ENCODE data around the gene SLC1A4. TPM values are rescaled to one million over a fixed set of nuclear protein-coding genes. Genes with fewer than 3 reads are reported as not detected.
"Not testable (repeated sequence)": the region's sequence is repeated elsewhere in the genome, so short reads cannot be mapped to it uniquely, and the experiment has no call there.

The SLC1A4 gene
- total RNA-seq, 4 donors from 2014 or later, result 4.6 to 6.9 (median 5.4) TPM

- no peaks in the 10 kb centered on the region for H3K27me3 ChIP-seq
- intact Hi-C loops (cut with DNase I), result no loop called here
- H3K27ac ChIP-seq, result no peak overlapping the region
- no peaks in the 10 kb centered on the region for H3K9me3 ChIP-seq
- no peak for TF ChIP-seq CTCF (IDR thresholded peaks at IDR 0.05)
- TF ChIP-seq POLR2A (IDR thresholded peaks at IDR 0.05), result no peak
- no peaks in the 10 kb centered on the region for H3K4me1 ChIP-seq
- WGBS, 2 donors, result 89 to 91% methylated on average over 9 of the region's 9 CpGs
- H3K36me3 ChIP-seq, result no peaks in the 10 kb centered on the region
- H3K4me3 ChIP-seq (replicated peaks in 1 of 3), result no peak overlapping the region
- DNase-seq, result no peak
Measured at GRCh38 chr2:64957109-64957903, 31.9 kb upstream of the SLC1A4 start.

- intact Hi-C loops (cut with DNase I), result no loop called here
- no peaks in the 10 kb centered on the region for H3K36me3 ChIP-seq
- H3K27me3 ChIP-seq, result no peaks in the 10 kb centered on the region
- no peak overlapping the region for H3K4me3 ChIP-seq (replicated peaks in 1 of 3)
- no peak for DNase-seq
- H3K9me3 ChIP-seq, result no peaks in the 10 kb centered on the region
- TF ChIP-seq CTCF (IDR thresholded peaks at IDR 0.05), result no peak
- TF ChIP-seq POLR2A (IDR thresholded peaks at IDR 0.05), result no peak
- no peak overlapping the region for H3K27ac ChIP-seq
- 88 to 93% methylated on average over 9 of the region's 9 CpGs for WGBS, 2 donors
- H3K4me1 ChIP-seq, result no peaks in the 10 kb centered on the region
Measured at GRCh38 chr2:64958556-64958955, 30.6 kb upstream of the SLC1A4 start.

- no peak for DNase-seq
- H3K4me1 ChIP-seq, result no peaks in the 10 kb centered on the region
- H3K9me3 ChIP-seq, result no peaks in the 10 kb centered on the region
- no peak overlapping the region for H3K27ac ChIP-seq
- TF ChIP-seq CTCF (IDR thresholded peaks at IDR 0.05) (no peak), POLR2A (IDR thresholded peaks at IDR 0.05) (no peak)
- intact Hi-C loops (cut with DNase I), result no loop called here
- WGBS, 2 donors, result 58 to 69% methylated on average over 2 of the region's 2 CpGs
- no peak overlapping the region for H3K4me3 ChIP-seq (replicated peaks in 1 of 3)
- H3K36me3 ChIP-seq, result no peaks in the 10 kb centered on the region
- no peaks in the 10 kb centered on the region for H3K27me3 ChIP-seq
Measured at GRCh38 chr2:64960819-64961218, 28.4 kb upstream of the SLC1A4 start.

GRCh38 chr2:64963138-64963537, 26.1 kb upstream of the SLC1A4 start:
- WGBS, 2 donors, result 88 to 89% methylated on average over 4 of the region's 4 CpGs
- intact Hi-C loops (cut with DNase I); H3K4me1 ChIP-seq; DNase-seq; H3K27ac ChIP-seq; H3K36me3 ChIP-seq; H3K9me3 ChIP-seq; H3K4me3 ChIP-seq (replicated peaks in 1 of 3); H3K27me3 ChIP-seq: not testable (repeated sequence)

- no peak for DNase-seq
- Histone ChIP-seq H3K4me3 (replicated peaks in 1 of 3) (no peak overlapping the region), H3K4me1 (no peaks in the 10 kb centered on the region), H3K27me3 (no peaks in the 10 kb centered on the region), H3K9me3 (no peaks in the 10 kb centered on the region), H3K36me3 (no peaks in the 10 kb centered on the region), H3K27ac (no peak overlapping the region)
- 93% methylated on average over 1 of the region's 1 CpG; no CpG with 5 or more reads in 1 of the 2 donors for WGBS, 2 donors
- intact Hi-C loops (cut with DNase I), result no loop called here
- TF ChIP-seq CTCF (IDR thresholded peaks at IDR 0.05), result no peak
- TF ChIP-seq POLR2A (IDR thresholded peaks at IDR 0.05), result no peak
Measured at GRCh38 chr2:64963719-64964118, 25.5 kb upstream of the SLC1A4 start.

Measured in thyroid gland (tissue), 4 donors.